Activated B cell treated with CpG ODN at 0.5 μM for 24 hours (primary cell): ENCODE results near the gene CD247. TPM values are rescaled to one million over a fixed set of nuclear protein-coding genes. Genes with fewer than 3 reads are reported as not detected.

Source experiments
- ATAC-seq: fragments of 200-7000 bp; cut with Tn5 transposase; one replicate; pipeline ENCODE4 v1.10.0; 2021; ENCODE audit warnings: low read depth, mild to moderate bottlenecking, moderate library complexity
- CTCF ChIA-PET: fragments of 350-600 bp; sonication (Branson Sonifier 250); formaldehyde crosslinking; loops from one replicate; lab custom pipeline; 2021; ENCODE audit warnings: antibody characterized with exemption; lab: Charles Lee
- POLR2A ChIA-PET: fragments of 350-600 bp; sonication (Branson Sonifier 250); formaldehyde crosslinking; loops from one replicate; lab custom pipeline; 2021; ENCODE audit warnings: antibody characterized with exemption; lab: Charles Lee
- DNase-seq: peaks from one replicate; pipeline ENCODE4 v3.0.0; 2022
- H3K27ac Mint-ChIP-seq: one replicate; pipeline ENCODE4 v1.8.0; 2020; ENCODE audit warnings: mixed read lengths
- H3K27me3 Mint-ChIP-seq: one replicate; pipeline ENCODE4 v1.8.0; 2021; ENCODE audit warnings: mixed read lengths
- H3K36me3 Mint-ChIP-seq: one replicate; pipeline ENCODE4 v1.8.0; 2021; ENCODE audit warnings: low read depth, mixed read lengths
- H3K4me1 Mint-ChIP-seq: one replicate; pipeline ENCODE4 v1.8.0; 2021; ENCODE audit warnings: mixed read lengths
- H3K4me3 Mint-ChIP-seq: one replicate; pipeline ENCODE4 v1.8.0; 2020; ENCODE audit warnings: mild to moderate bottlenecking, mixed read lengths
- H3K9me3 Mint-ChIP-seq: one replicate; pipeline ENCODE4 v1.8.0; 2020; ENCODE audit warnings: mixed read lengths
- CTCF ChIP-seq: fragments of 200-600 bp; IDR thresholded peaks from one replicate; pipeline ENCODE4 v1.8.0; 2022; ENCODE audit warnings: antibody characterized with exemption, mild to moderate bottlenecking
- intact Hi-C: fragments of 100-400 bp; cut with micrococcal nuclease; formaldehyde crosslinking; loops from one replicate; pipeline ENCODE4 v1.15.1; 2024
- total RNA-seq: library from RNA; stranded (reverse); gene quantifications from 2 replicates; pipeline ENCODE4 v1.2.3, GENCODE V29; 2022

The CD247 gene
- total RNA-seq, 1 donor from 2014 or later: 1.0 TPM

- Mint-ChIP-seq H3K27ac (no peak overlapping the region), H3K27me3 (no peaks in the 10 kb centered on the region), H3K9me3 (no peaks in the 10 kb centered on the region), H3K4me1 (no peaks in the 10 kb centered on the region), H3K36me3 (no peaks in the 10 kb centered on the region), H3K4me3 (no peak overlapping the region)
- CTCF ChIA-PET: interaction anchor here (0.7 to 5.7 kb wide), 32 partner anchors 9 to 623 kb away, joined by 3 to 54 read pairs (median 4); partner anchors contain the start of gene POU2F1
- TF ChIP-seq CTCF: no peak
- POLR2A ChIA-PET: no interaction called here
- ATAC-seq: no peak
- intact Hi-C loops: loop anchor here (1.0 to 5.0 kb wide), 6 partner anchors 76 to 621 kb away; no protein-coding TSS in a partner anchor
- no peak for DNase-seq
Observed at GRCh38 chr1:167532964-167533824, 14.9 kb upstream of the CD247 start.

DNA sequence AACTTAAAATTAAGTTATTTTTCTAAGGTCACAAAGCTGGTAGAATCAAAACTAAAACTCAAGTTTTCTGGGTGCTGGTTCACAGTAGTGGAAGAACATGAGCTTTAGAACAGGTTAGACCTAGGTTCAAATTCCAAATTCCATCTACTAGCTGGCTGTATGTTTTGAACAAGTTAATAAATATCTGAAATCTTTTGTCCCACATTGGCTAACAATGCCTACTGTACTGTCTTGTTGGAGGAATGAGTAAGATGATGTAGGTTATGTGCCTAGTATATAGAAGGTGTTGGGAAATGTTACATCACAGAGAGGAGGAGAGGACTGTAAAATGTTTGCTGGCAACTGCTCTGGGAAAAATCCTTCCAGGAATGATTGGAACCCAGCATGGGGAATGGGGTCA lies 14.0 kb upstream of the CD247 start:
- TF ChIP-seq CTCF: no peak
- no peaks in the 10 kb centered on the region for H3K4me1 Mint-ChIP-seq
- H3K9me3 Mint-ChIP-seq: no peaks in the 10 kb centered on the region
- intact Hi-C loops: loop anchor here (5.0 kb wide), 2 partner anchors 75 to 620 kb away; no protein-coding TSS in a partner anchor
- H3K27ac Mint-ChIP-seq: no peak overlapping the region
- ChIA-PET POLR2A (no interaction called here), CTCF (interaction anchor here (0.7 to 5.7 kb wide), 22 partner anchors 10 to 474 kb away, joined by 3 to 54 read pairs (median 7); partner anchors contain the start of genes CREG1 and POU2F1)
- H3K36me3 Mint-ChIP-seq: no peaks in the 10 kb centered on the region
- DNase-seq: no peak
- no peaks in the 10 kb centered on the region for H3K27me3 Mint-ChIP-seq
- no peak for ATAC-seq
- no peak overlapping the region for H3K4me3 Mint-ChIP-seq

DNA sequence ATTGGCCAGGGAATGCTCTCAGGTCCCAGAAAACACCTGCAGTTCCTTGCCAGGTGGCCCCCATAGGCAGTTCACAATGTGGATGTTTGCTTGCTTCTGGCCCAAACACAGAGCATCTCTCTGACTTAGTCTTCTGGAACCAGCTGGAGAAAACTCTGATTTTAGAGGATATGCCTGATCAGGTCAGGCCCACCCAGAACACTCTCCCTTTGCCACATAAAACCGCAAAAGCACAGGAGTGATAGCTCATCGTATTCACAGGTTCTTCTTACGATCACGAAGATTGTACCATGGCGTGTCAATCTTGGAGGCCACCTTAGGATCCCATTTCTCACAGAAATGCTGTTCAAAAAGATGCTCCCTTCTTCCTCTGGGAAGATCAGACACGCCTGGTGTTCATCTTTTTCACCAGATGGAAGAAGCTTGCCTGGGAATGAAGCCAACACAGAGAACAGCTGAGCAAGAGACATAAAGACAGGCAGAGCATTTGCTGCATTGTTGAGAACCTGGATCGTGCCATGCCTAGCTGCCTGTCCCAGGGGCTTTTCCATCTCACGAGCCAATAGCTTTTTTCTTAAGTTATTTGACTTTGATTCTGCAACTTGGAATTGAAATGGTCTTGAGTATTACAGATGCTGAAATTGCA lies 11.6 kb upstream of the CD247 start:
- Mint-ChIP-seq H3K4me1 (no peaks in the 10 kb centered on the region), H3K4me3 (no peak overlapping the region), H3K27ac (no peak overlapping the region), H3K36me3 (no peaks in the 10 kb centered on the region), H3K27me3 (peaks cover 4% of the 10 kb centered on the region), H3K9me3 (no peaks in the 10 kb centered on the region)
- DNase-seq: no peak
- POLR2A ChIA-PET: interaction anchor here (0.5 kb wide), 1 partner anchor 74 kb away, joined by 6 read pairs; no protein-coding TSS in a partner anchor
- CTCF ChIA-PET: interaction anchor here (1.0 to 5.7 kb wide), 3 partner anchors 10 to 261 kb away, joined by 3 to 45 read pairs (median 3); no protein-coding TSS in a partner anchor
- no peak for ATAC-seq
- TF ChIP-seq CTCF: no peak
- intact Hi-C loops: loop anchor here (5.0 kb wide), 2 partner anchors 73 to 618 kb away; no protein-coding TSS in a partner anchor

DNA sequence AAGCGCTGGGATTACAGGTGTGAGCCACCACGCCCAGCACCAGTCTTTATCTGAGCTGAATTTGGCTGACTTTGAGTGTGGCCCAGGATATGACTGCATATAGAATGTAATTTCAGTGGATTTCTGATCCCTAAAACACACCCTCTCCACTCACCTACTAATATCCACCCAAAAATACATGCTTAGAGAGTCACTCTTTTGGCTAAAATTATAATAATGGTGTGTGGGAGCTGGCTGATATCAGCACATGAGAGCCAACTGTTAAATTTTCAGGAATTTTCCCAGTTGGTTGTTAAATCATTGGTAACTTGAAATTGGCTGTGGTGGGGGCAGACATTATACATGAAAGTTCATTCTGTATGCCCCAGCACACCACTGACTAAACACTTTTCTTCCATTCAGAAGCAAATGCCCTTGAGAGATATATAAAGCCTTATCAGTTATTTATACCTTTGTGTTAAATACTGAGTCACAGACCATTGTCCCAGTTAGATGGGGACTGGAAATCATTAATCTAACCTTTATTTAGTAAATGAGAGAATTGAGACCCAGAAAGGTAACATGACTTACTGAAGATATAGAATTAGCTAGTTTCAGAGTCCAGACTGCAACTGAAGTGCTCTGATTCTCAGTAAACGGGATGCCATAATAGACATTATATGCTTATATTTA lies 9.9 kb upstream of the CD247 start:
- ATAC-seq: no peak
- Mint-ChIP-seq H3K27me3 (peaks cover 10% of the 10 kb centered on the region), H3K27ac (no peak overlapping the region), H3K4me3 (no peak overlapping the region), H3K9me3 (peaks cover 12% of the 10 kb centered on the region), H3K4me1 (no peaks in the 10 kb centered on the region), H3K36me3 (no peaks in the 10 kb centered on the region)
- ChIA-PET POLR2A (interaction anchor here (1.6 kb wide), 1 partner anchor 87 kb away, joined by 3 read pairs; no protein-coding TSS in a partner anchor), CTCF (interaction anchor here (0.9 to 1.5 kb wide), 5 partner anchors 12 to 260 kb away, joined by 3 to 4 read pairs (median 3); no protein-coding TSS in a partner anchor)
- no peak for TF ChIP-seq CTCF
- intact Hi-C loops: no loop called here
- DNase-seq: no peak
